Measurements from ENCODE around the gene DEGS1. TPM values are rescaled to one million over a fixed set of nuclear protein-coding genes. Genes with fewer than 3 reads are reported as not detected.
"Not testable (repeated sequence)": the region's sequence is repeated elsewhere in the genome, so short reads cannot be mapped to it uniquely, and the experiment has no call there.

DEGS1 gene
- polyA plus RNA-seq, 4 donors: 50.4 to 87.0 (median 61.5) TPM

DNA sequence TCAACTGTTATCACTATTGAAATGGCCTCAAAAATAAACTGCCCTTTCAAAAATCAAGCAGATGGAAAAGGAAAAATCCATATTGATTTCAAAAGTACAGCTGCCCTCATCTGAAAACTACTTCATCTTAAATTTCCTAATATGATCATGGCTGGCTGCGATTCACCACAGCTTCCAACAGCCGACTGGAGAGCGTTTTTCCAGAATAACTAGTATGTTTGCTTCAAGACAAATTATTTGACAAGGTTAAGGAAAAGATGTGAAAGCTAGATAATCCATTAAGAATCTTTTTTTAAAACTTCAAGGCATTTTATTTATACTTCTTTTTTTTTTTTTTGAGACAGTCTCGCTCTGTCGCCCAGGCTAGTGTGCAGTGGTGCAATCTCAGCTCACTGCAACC is 4.1 kb upstream of the DEGS1 start:
- DNase-seq (ENCODE audit: low read depth in 4 of 4, low spot score in 3 of 4): no peak

- no peak for DNase-seq (ENCODE audit: low read depth in 4 of 4, low spot score in 3 of 4)
These were observed 2.1 kb upstream of the DEGS1 start for GRCh38 chr1:224180783-224181452.

- DNase-seq (ENCODE audit: low read depth in 4 of 4, low spot score in 3 of 4): no peak
These were observed 1.6 kb upstream of the DEGS1 start for GRCh38 chr1:224181453-224181810.

DNA sequence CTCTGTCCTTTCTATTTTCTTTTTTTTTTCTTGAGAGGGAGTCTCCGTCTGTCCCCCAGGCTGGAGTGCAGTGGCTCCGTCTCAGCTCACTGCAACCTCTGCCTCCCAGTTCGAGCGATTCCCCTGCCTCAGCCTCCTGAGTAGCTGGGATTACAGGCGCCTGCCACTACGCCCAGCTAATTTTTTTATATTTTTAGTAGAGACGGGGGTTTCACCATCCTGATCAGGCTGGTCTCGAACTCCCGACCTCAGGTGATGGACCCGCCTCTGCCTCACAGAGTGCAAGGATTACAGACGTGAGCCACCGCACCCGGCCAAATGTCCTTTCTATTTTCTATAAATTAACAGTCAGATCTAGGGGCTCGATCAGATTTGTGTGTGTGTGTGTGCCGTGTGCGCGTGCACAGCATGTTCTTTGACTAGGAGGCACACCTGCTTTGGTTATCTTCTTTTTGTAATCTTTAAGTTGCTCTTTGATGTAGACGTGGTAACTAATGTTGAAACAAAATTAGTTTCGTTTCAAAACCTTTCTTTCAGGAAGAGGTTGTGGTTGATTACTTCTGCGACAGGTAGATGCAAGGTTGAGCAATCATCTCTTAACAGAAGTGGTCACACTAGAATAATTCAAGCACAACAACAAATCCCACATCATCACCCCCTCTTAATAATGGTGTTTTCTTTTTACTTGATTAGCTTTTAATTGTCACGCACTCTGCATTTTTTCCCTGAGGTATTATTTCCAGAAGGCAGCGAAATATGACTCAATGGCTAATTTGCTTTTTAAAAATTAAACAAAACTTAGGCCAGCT is 779 bp upstream of the DEGS1 start:
- DNase-seq (ENCODE audit: low read depth in 4 of 4, low spot score in 3 of 4): no peak

GRCh38 chr1:224183591-224184312 is 712 bp downstream of the DEGS1 start:
- DNase-seq (ENCODE audit: low read depth in 4 of 4, low spot score in 3 of 4): peak in 1 of 4 donors; percentile 53

DNA sequence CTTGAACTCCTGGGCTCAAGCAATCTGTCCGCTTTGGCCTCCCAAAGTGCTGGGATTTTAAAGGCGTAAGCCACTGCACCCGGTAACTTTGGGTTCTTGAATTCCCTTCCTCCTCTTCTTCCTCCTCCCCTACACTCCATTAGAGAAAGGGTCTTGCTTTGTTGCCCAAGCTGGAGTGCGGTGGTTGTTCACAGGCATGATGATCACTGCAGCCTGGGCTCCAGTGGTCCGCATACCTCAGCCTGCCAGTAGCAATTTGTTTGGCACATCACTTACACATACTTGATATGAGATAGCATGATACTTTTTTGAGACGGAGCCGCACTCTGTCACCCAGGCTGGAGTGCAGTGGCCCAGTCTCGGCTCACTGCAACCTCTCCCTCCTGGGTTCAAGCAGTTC is 2.2 kb downstream of the DEGS1 start:
- DNase-seq (ENCODE audit: low read depth in 4 of 4, low spot score in 3 of 4): no peak

GRCh38 chr1:224188286-224188685 is 5.2 kb downstream of the DEGS1 start:
- no peak for DNase-seq (ENCODE audit: low read depth in 4 of 4, low spot score in 3 of 4)

- DNase-seq (ENCODE audit: low read depth in 4 of 4, low spot score in 3 of 4): no peak
These were observed 6.5 kb downstream of the DEGS1 start for GRCh38 chr1:224189561-224189960.

GRCh38 chr1:224192082-224192788 is 9.2 kb downstream of the DEGS1 start:
- no peak for DNase-seq (ENCODE audit: low read depth in 4 of 4, low spot score in 3 of 4)

- no peak for DNase-seq (ENCODE audit: low read depth in 4 of 4, low spot score in 3 of 4)
These were observed 10.4 kb downstream of the DEGS1 start for GRCh38 chr1:224193319-224193966.

DNA sequence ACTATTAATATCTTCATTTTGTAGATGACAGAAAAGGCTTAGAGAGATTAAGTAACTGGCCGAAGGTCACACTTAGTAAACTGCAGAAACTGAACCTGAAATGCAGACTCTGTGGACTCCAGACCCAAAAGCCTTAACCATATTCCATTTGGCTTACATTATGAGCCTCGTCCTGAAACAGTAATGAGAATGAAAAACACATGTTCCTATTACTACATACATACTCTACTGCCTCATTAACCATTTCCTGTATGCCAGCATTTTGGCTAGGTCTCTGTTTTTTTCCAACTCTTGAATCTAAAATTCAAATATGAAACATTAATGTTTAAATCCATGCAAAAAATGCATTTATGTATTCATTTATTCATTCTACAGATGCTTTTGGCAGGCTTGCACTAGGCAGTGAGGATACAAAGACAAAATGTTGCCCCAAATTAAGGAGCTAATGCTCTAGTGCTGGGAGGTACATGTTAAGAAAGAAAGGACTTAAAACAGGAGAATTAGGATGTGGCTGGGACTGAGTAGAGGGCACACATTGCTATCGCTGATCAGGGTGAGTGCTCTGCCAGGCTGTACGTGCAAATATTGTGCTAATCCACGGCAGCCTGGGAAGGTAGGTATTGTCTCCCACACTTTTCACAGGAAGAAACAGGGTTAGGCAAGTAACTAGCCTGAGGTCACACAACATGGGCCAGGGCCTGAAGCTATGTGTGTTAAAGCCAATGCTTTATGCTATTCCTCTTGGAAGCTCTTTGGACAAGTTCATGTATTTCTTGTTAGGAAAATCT is 14.0 kb downstream of the DEGS1 start:
- no peak for DNase-seq (ENCODE audit: low read depth in 4 of 4, low spot score in 3 of 4)

DNA sequence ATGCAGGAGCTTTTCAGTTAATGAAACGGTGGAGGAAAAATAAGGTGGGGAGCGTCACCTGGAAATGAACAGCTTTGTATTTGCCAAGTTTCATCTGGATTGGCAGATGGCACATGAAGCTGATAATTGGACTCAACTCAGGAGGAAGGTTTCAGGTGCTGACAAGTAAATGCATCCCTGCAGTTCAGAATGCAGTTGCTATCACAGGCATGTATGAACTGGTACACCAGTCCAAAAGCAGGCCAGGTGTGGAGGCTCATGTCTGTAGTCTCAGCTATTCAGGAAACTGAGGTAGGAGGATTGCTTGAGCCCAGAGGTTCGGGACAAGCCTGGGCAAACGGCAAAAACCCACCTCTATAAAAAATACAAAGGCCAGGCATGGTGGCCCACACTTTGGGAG is 15.5 kb downstream of the DEGS1 start:
- DNase-seq (ENCODE audit: low read depth in 4 of 4, low spot score in 3 of 4): no peak

DNA sequence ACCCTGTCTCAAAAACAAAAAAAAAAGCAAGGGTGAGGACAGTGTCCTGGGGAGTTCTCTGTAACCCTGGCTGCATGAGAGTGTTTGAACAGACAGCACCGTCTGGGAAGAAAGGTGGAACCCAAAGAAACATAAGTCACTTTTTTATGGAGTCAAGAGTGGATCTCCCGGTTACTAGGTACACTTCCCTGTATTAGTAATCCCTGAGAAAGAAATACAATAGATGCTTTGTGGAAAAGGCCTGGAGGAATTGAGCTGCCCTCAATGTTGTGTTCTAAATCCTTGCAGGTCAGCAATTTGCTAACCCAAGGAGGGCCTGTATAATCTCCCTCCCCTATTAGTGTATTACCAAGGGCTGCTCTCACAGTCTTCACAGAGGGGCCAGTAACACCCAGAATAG is 16.6 kb downstream of the DEGS1 start:
- no peak for DNase-seq (ENCODE audit: low read depth in 4 of 4, low spot score in 3 of 4)

- DNase-seq (ENCODE audit: low read depth in 4 of 4, low spot score in 3 of 4): no peak
These were observed 18.3 kb downstream of the DEGS1 start for GRCh38 chr1:224201383-224201782.

- no peak for DNase-seq (ENCODE audit: low read depth in 4 of 4, low spot score in 3 of 4)
These were observed 18.8 kb downstream of the DEGS1 start for GRCh38 chr1:224201853-224202252.

DNA sequence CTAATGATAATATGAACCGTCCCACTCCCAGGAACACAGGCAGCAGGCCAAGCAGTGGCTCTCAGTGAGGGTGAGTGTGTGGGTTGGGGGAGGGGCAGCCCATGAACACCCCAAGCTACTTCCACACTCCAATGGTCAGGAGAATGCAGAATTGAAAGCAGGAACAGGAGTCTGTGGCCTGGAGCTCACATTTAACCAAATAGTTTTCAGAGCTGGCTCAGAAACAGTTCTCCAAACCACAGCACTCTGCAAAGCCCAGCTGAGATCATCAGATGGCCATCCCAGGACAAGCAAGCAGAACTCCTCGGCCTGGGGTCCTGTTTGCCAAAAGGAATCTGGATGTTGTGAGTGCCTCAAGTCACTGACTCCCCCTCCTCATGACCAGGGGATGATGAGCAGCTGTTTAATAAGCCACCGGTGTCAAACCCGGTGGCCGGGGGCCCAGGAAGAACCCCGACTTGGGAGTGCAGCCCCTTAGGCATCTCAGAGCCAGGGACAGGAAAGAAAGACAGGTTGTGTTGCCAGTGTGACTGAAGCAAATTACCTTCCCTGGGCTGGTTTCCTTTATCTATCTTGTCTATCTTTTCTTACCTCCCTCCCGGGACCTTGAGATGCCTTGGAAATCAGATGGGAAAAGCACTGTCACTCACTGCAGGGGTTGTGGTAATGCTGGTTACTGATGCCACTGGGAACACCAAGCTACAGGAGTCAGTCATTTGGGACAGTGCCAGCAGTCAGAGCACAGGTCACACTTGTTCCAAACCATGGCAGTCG is 20.4 kb downstream of the DEGS1 start:
- DNase-seq (ENCODE audit: low read depth in 4 of 4, low spot score in 3 of 4): peak in 2 of 4 donors; percentile 50 to 58

DNA sequence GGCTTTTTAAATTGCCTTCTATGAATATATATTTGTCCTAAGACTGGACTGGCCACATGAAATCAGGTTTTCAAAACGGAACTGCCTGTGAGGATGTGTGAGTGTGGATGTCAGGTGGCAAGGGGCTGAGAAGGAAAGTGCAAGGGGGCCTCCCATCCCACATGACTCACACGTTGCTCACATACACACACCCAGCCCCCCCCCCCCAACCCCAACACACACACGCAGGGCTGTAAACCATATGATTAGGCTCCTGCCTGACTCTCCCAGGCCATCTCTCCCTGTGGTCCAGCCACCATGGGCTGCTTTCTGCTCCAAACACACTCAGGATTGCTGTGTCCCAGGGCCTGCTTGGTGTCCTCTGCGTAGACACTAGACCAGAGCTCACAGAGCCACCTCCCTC is 22.4 kb downstream of the DEGS1 start:
- no peak for DNase-seq (ENCODE audit: low read depth in 4 of 4, low spot score in 3 of 4)

GRCh38 chr1:224205931-224206538 is 23.0 kb downstream of the DEGS1 start:
- not testable (repeated sequence) for DNase-seq (ENCODE audit: low read depth in 4 of 4, low spot score in 3 of 4)
